ENCODE results near the gene WNK2.
"Not testable (repeated sequence)": the region's sequence is repeated elsewhere in the genome, so short reads cannot be mapped to it uniquely, and the experiment has no call there.

WNK2 gene

DNA sequence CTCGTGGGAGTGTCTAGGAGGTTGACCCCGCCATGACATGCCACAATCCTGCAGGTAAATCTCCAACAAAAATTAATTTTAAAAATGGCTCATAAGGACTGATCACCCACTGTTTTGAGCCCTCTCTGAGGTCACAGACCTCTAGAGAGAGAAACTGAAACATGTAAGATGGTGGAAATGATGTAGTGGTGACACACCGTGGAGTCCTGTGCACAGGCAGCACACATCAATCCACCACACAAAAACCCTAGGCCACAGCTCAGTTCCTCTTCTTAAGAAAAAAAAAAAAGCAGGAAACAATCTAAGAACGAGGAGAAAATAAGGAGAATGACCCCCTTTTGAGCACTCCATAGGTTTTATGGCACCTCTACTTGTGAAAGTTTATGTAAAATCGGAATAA, 173.7 kb downstream of the WNK2 start:
- TF ChIP-seq, protein P1, sequence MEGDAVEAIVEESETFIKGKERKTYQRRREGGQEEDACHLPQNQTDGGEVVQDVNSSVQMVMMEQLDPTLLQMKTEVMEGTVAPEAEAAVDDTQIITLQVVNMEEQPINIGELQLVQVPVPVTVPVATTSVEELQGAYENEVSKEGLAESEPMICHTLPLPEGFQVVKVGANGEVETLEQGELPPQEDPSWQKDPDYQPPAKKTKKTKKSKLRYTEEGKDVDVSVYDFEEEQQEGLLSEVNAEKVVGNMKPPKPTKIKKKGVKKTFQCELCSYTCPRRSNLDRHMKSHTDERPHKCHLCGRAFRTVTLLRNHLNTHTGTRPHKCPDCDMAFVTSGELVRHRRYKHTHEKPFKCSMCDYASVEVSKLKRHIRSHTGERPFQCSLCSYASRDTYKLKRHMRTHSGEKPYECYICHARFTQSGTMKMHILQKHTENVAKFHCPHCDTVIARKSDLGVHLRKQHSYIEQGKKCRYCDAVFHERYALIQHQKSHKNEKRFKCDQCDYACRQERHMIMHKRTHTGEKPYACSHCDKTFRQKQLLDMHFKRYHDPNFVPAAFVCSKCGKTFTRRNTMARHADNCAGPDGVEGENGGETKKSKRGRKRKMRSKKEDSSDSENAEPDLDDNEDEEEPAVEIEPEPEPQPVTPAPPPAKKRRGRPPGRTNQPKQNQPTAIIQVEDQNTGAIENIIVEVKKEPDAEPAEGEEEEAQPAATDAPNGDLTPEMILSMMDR (IDR thresholded peaks at IDR 0.05): no peak
- Histone ChIP-seq H3K4me3 (no peak overlapping the region), H3K9me3 (peaks cover 0 to 13% (median 5%) of the 10 kb centered on the region in 3 donors), H3K27me3 (no peaks in the 10 kb centered on the region), H3K36me3 (no peaks in the 10 kb centered on the region), H3K4me1 (no peaks in the 10 kb centered on the region), H3K27ac (no peak overlapping the region)
- intact Hi-C loops (cut with DNase I; ENCODE audit: low total_unique reads): no loop called here
- no peak for DNase-seq

DNA sequence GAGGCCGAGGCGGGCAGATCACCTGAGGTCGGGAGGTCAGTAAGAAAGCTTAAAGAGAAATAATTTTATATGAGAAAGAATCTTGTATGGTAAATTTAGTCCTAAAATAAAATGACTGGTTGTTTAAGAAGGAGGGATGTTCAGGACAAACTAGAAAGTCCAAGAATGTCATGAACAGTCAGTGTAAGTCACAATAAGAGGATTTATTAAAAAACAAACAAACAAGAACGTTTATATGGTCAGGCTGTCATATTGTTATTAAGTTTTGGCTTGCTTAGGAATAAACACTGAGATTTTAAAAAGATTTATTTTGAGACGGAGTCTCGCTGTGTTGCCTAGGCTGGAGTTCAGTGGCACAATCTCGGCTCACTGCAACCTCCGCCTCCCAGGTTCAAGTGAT, 176.0 kb downstream of the WNK2 start:
- H3K36me3 ChIP-seq; H3K4me3 ChIP-seq; H3K27me3 ChIP-seq; intact Hi-C loops (cut with DNase I; ENCODE audit: low total_unique reads); H3K4me1 ChIP-seq; H3K27ac ChIP-seq; DNase-seq: not testable (repeated sequence)
- H3K9me3 ChIP-seq: peaks cover 0 to 16% (median 5%) of the 10 kb centered on the region in 3 donors

DNA sequence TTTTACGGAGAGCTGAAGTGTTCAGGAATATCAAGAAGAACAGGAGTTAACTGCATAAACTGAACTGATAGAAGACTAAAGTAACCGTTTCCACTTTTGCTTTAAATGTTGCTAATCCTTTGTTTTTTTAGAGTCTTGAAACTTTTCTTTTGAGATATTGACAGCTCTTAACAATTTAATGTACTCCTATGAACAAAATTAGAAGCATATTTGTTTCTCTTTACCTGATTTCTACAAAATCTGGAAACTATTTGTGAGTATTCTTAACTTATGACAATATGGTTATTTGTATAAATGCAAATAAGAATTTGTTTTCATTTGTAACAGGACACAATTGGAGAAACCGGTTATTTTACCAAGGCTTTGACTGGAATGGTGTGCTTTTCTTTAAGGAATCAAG, 178.1 kb downstream of the WNK2 start:
- no peak overlapping the region for H3K4me3 ChIP-seq
- H3K4me1 ChIP-seq: no peaks in the 10 kb centered on the region
- no peaks in the 10 kb centered on the region for H3K36me3 ChIP-seq
- no peaks in the 10 kb centered on the region for H3K27me3 ChIP-seq
- H3K27ac ChIP-seq: no peak overlapping the region
- TF ChIP-seq, protein P1 (IDR thresholded peaks at IDR 0.05): no peak
- no peak for DNase-seq
- H3K9me3 ChIP-seq: peaks cover 0 to 16% (median 5%) of the 10 kb centered on the region in 3 donors
- intact Hi-C loops (cut with DNase I; ENCODE audit: low total_unique reads): no loop called here

DNA sequence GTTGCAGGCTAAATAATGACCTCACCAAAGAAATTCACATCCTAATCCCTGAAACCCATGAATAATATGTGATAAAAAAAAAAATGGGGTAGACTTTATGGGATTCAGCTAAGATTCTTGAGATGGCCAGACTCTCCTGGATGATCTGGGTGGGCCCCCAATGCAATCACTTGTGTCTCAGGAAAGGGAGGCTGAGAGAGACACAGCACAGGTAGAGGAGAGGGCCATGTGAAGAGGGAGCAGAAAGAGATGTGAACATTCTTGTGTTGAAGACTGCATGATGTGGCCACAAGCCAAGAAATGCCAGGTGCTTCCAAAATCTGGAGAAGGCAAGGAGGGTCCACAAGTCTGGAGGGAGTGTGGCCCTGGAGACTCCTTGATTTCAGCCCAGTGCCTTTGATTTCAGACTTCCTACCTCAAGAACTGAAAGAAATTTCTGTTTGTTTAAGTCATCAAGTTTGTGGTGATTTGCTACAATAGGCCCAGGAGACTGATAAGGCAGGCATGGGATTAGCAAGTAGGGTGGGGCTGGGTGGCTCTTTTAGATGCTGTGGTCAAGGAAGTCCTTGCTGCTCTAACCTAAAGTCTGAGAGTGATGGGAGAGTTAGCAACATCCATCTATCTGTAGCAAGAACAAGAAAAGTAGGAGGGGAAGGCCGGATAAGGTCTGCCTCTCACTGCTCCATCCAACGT, 180.9 kb downstream of the WNK2 start:
- intact Hi-C loops (cut with DNase I; ENCODE audit: low total_unique reads): no loop called here

DNA sequence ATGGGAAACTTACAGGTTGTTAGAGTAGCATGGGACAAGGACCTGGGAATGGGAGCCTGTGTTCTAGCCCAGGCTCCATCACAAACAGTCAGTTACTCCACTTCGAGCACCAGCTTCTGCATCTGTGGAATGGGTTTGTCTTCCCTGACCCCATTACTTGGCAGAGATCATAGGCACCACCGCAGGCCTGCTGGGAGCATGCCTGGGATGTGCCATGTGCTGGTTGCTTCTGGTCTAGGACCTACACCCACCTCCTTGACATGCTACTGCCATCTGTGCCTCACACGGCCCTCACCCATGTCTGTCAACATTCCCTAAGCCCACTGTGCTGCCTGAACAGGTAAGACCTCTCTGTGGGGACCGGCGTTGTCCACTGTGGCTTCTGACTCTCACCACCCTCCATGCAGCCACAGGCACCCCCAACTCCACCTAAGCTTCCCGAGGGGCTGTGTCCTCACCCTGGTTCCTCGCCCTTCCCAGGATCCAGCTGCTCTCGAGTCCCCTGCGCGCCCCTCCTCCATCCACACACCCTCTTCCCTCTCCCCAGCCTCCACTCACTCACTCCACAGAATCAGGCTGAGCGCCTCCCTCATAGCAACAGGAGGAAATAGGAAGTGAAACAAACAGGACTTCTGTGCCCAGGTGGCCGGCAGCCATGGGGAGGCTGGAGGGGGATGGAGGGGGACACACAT, 181.6 kb downstream of the WNK2 start:
- Histone ChIP-seq H3K4me1 (no peaks in the 10 kb centered on the region), H3K36me3 (no peaks in the 10 kb centered on the region), H3K27ac (no peak overlapping the region), H3K27me3 (no peaks in the 10 kb centered on the region), H3K9me3 (peaks cover 0 to 9% (median 5%) of the 10 kb centered on the region in 3 donors), H3K4me3 (no peak overlapping the region)
- intact Hi-C loops (cut with DNase I; ENCODE audit: low total_unique reads): no loop called here
- DNase-seq: no peak
- TF ChIP-seq, protein P1 (IDR thresholded peaks at IDR 0.05): no peak

More for the DNA sequence above, 180.9 kb downstream of the WNK2 start:
- no peaks in the 10 kb centered on the region for H3K36me3 ChIP-seq
- TF ChIP-seq, protein P1 (IDR thresholded peaks at IDR 0.05): no peak
- no peaks in the 10 kb centered on the region for H3K27me3 ChIP-seq
- H3K9me3 ChIP-seq: peaks cover 0 to 16% (median 5%) of the 10 kb centered on the region in 3 donors
- no peak overlapping the region for H3K27ac ChIP-seq
- no peak overlapping the region for H3K4me3 ChIP-seq
- H3K4me1 ChIP-seq: no peaks in the 10 kb centered on the region
- no peak for DNase-seq

DNA sequence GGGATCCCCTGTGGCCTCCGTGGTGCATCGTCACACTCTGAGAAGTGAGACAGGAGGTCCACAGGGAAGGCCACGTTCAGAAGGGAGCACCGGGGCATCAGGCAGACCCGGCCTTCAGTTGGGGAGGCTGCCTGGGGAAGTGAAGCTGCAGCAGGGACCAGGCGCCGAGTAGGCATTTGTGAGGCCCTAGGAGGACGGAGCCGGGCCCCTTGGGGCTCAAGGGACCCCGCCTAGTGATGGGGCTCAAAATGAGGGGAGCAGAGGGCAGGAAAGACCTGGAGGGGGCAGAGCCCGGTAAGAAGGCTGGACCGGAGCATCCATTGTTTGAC, 182.1 kb downstream of the WNK2 start:
- Histone ChIP-seq H3K9me3 (peaks cover 0 to 9% (median 5%) of the 10 kb centered on the region in 3 donors), H3K4me1 (no peaks in the 10 kb centered on the region), H3K36me3 (no peaks in the 10 kb centered on the region), H3K4me3 (no peak overlapping the region), H3K27me3 (no peaks in the 10 kb centered on the region), H3K27ac (no peak overlapping the region)
- no peak for DNase-seq
- TF ChIP-seq, protein P1 (IDR thresholded peaks at IDR 0.05): no peak
- intact Hi-C loops (cut with DNase I; ENCODE audit: low total_unique reads): no loop called here

DNA sequence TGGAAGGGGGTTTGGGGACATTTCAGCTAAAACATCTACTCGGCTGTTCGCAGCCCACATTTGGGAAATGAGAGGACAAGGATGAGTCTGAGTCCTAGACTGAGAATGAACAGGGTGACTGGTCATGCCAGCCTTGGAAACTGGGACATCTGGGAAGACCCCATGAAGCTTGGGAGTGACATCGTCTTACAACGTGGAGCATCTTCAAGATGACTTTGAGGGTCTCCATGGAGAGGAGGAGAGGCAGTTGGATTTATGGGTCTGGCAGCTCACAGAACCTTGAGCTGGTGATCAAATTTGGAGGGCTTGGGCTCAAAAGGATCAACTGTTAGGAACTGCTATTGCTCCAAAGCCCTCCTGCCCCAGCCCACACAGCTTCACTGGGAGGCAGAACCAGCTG, 182.5 kb downstream of the WNK2 start:
- intact Hi-C loops (cut with DNase I; ENCODE audit: low total_unique reads); H3K9me3 ChIP-seq; DNase-seq; H3K27me3 ChIP-seq; H3K4me1 ChIP-seq; H3K36me3 ChIP-seq; H3K27ac ChIP-seq; H3K4me3 ChIP-seq: not testable (repeated sequence)
